CD14-positive monocyte (primary cell): ENCODE data around the gene CDKAL1. TPM values are rescaled to one million over a fixed set of nuclear protein-coding genes. Genes with fewer than 3 reads are reported as not detected.

Experiments used
- DNase-seq, 3 donors: peaks; one replicate each; pipeline ENCODE4 v3.0.0-alpha.2; 2011 to 2022
- H2AFZ ChIP-seq: 2 replicates; pipeline ENCODE4 v1.6.0; 2012; ENCODE audit warnings: mild to moderate bottlenecking, low read depth, low read length, inconsistent platforms; ENCODE audit not compliant: insufficient read depth, poor library complexity, severe bottlenecking
- H3K27ac ChIP-seq, 2 donors: 1 replicate in 1 of 2; 2 replicates in 1 of 2; pipeline ENCODE4 v1.5.1; 2012 to 2013; ENCODE audit warnings: low read length in 2 of 2, control low read depth in 1 of 2, inconsistent platforms in 1 of 2, low read depth in 1 of 2, mild to moderate bottlenecking in 1 of 2
- H3K27me3 ChIP-seq, 2 donors: one replicate each; pipeline versions ENCODE4 v1.6.0 to v1.6.1; 2011 to 2013; ENCODE audit warnings: low read length in 2 of 2; ENCODE audit not compliant: control insufficient read depth in 2 of 2, insufficient read depth in 2 of 2
- H3K36me3 ChIP-seq, 2 donors: replicated peaks in 1 of 2; 1 replicate in 1 of 2; 2 replicates in 1 of 2; pipeline versions ENCODE4 v1.5.1 to v1.6.1; 2012 to 2013; ENCODE audit warnings: low read length in 2 of 2, control low read depth in 1 of 2, inconsistent platforms in 1 of 2, mild to moderate bottlenecking in 1 of 2; ENCODE audit not compliant: insufficient read depth in 2 of 2, control insufficient read depth in 1 of 2
- H3K4me1 ChIP-seq, 2 donors: 1 replicate in 1 of 2; 2 replicates in 1 of 2; pipeline versions ENCODE4 v1.5.1 to v1.6.1; 2012 to 2013; ENCODE audit warnings: low read length in 2 of 2, control low read depth in 1 of 2, inconsistent platforms in 1 of 2, mild to moderate bottlenecking in 1 of 2, moderate library complexity in 1 of 2; ENCODE audit not compliant: insufficient read depth in 2 of 2, control insufficient read depth in 1 of 2
- H3K4me2 ChIP-seq: replicated peaks from 2 replicates; pipeline ENCODE3; 2012; ENCODE audit warnings: low read length, moderate library complexity, mild to moderate bottlenecking; ENCODE audit not compliant: poor library complexity, severe bottlenecking; ENCODE audit errors: extremely low read depth
- H3K4me3 ChIP-seq, 3 experiments: fragments of 200-600 bp in 1 of 3; sonication (generic) in 1 of 3; replicated peaks in 1 of 3; 1 replicate in 2 of 3; 2 replicates in 1 of 3; pipeline ENCODE4 v1.5.1; 2011 to 2013; ENCODE audit warnings: low read length in 3 of 3, mild to moderate bottlenecking in 3 of 3, control low read depth in 2 of 3, low read depth in 2 of 3, inconsistent platforms in 1 of 3, moderate library complexity in 1 of 3
- H3K79me2 ChIP-seq: 2 replicates; pipeline ENCODE4 v1.6.0; 2012; ENCODE audit warnings: mild to moderate bottlenecking, control low read depth, inconsistent platforms, low read length, moderate library complexity; ENCODE audit not compliant: insufficient read depth
- H3K9ac ChIP-seq: 2 replicates; pipeline ENCODE4 v1.6.0; 2017; ENCODE audit warnings: low read length, mild to moderate bottlenecking; ENCODE audit not compliant: insufficient read depth, poor library complexity, severe bottlenecking
- H3K9me3 ChIP-seq, 2 donors: replicated peaks in 1 of 2; 1 replicate in 1 of 2; 2 replicates in 1 of 2; pipeline versions ENCODE4 v1.5.1 to v1.6.1; 2012 to 2013; ENCODE audit warnings: low read length in 2 of 2, control low read depth in 1 of 2; ENCODE audit not compliant: control insufficient read depth in 1 of 2, insufficient read depth in 1 of 2
- H4K20me1 ChIP-seq: 2 replicates; pipeline ENCODE4 v1.6.0; 2012; ENCODE audit warnings: mild to moderate bottlenecking, low read length, control low read depth, moderate library complexity; ENCODE audit not compliant: insufficient read depth
- H3K27ac Mint-ChIP-seq, 7 donors: one replicate each; pipeline ENCODE4 v1.8.0; 2020; ENCODE audit warnings: mild to moderate bottlenecking in 7 of 7, mixed read lengths in 7 of 7, moderate library complexity in 6 of 7, inconsistent platforms in 2 of 7
- H3K27me3 Mint-ChIP-seq, 3 donors: one replicate each; pipeline ENCODE4 v1.8.0; 2021 to 2022; ENCODE audit warnings: low read depth in 3 of 3, mild to moderate bottlenecking in 3 of 3, mixed read lengths in 3 of 3, moderate library complexity in 3 of 3, inconsistent platforms in 1 of 3
- H3K36me3 Mint-ChIP-seq, 2 donors: one replicate each; pipeline ENCODE4 v1.8.0; 2020; ENCODE audit warnings: mixed read lengths in 2 of 2, inconsistent platforms in 1 of 2, mild to moderate bottlenecking in 1 of 2
- H3K4me1 Mint-ChIP-seq: one replicate; pipeline ENCODE4 v1.8.0; 2020; ENCODE audit warnings: mild to moderate bottlenecking, mixed read lengths
- H3K4me3 Mint-ChIP-seq, 2 donors: one replicate each; pipeline ENCODE4 v1.8.0; 2020; ENCODE audit warnings: mild to moderate bottlenecking in 2 of 2, mixed read lengths in 2 of 2, moderate library complexity in 1 of 2
- H3K9me3 Mint-ChIP-seq, 7 donors: one replicate each; pipeline ENCODE4 v1.8.0; 2020 to 2022; ENCODE audit warnings: mixed read lengths in 7 of 7, mild to moderate bottlenecking in 6 of 7, moderate library complexity in 6 of 7, inconsistent platforms in 2 of 7
- WGBS: methylation state at CpG from one replicate; pipeline ENCODE4 v1.1.5; 2013; ENCODE audit warnings: missing lambda C conversion rate; ENCODE audit not compliant: insufficient coverage; 5-methylcytosine and 5-hydroxymethylcytosine counted together
- intact Hi-C, 2 donors: fragments of 100-400 bp; cut with micrococcal nuclease; formaldehyde crosslinking; loops; one replicate each; pipeline versions ENCODE4 v1.15.0 to v1.15.1; 2023
- polyA plus RNA-seq, 3 donors: library from polyadenylated mRNA; depleted of rRNA in 1 of 3; unstranded in 2 of 3; stranded (reverse) in 1 of 3; fragments of 300-500 nt in 2 of 3; fragments of >200 nt in 1 of 3; fragmentation: Illumina TruSeq in 2 of 3; gene quantifications; 1 replicate in 2 of 3; 2 replicates in 1 of 3; pipeline ENCODE4 v1.2.3, GENCODE V29; 2012 to 2021
- TF ChIP-seq, protein P1 (sequence below): fragments of 200-600 bp; IDR thresholded peaks from one replicate; pipeline ENCODE4 v1.8.0; 2022; ENCODE audit warnings: antibody characterized with exemption, mild to moderate bottlenecking

The CDKAL1 gene
- polyA plus RNA-seq, 3 donors: 3.2 to 12.4 (median 8.3) TPM

DNA sequence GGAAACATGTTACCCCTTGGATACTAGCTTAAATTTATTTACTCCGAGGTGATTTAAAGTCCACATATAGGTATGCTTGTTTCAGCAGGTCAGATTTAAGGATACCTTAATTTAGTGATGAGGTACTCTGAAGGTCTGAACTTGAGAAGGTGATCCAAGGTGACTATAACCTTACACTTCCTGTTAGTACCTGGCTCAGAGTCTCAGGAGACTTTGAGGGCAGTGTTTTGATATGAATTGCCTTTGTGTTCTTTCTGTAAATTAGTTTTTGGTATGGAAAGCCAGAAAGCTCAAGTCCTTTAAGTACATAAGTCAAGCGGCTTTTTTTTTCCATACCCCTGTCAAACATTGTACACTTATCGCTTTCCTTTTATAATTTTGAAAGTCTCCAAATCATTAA is 489.0 kb downstream of the CDKAL1 start:
- no CpG with 5 or more reads among the region's 3 CpGs for WGBS
- Histone ChIP-seq H3K27me3 (no peaks in the 10 kb centered on the region), H3K79me2 (no peaks in the 10 kb centered on the region), H3K9ac (no peak overlapping the region), H3K4me2 (no peak overlapping the region), H3K36me3 (no peaks in the 10 kb centered on the region), H3K4me3 (no peak overlapping the region), H4K20me1 (no peaks in the 10 kb centered on the region), H3K9me3 (peaks cover 0 to 5% of the 10 kb centered on the region in 2 donors), H2AFZ (no peak overlapping the region), H3K4me1 (no peaks in the 10 kb centered on the region), H3K27ac (no peak overlapping the region)
- peaks cover 4% of the 10 kb centered on the region for H3K4me1 Mint-ChIP-seq
- H3K9me3 Mint-ChIP-seq: peaks cover 0 to 14% (median 7%) of the 10 kb centered on the region in 7 donors
- H3K36me3 Mint-ChIP-seq: peaks cover 8 to 15% of the 10 kb centered on the region in 2 donors
- H3K4me3 Mint-ChIP-seq: no peak overlapping the region
- DNase-seq: no peak
- no peak overlapping the region for H3K27ac Mint-ChIP-seq
- TF ChIP-seq, protein P1, sequence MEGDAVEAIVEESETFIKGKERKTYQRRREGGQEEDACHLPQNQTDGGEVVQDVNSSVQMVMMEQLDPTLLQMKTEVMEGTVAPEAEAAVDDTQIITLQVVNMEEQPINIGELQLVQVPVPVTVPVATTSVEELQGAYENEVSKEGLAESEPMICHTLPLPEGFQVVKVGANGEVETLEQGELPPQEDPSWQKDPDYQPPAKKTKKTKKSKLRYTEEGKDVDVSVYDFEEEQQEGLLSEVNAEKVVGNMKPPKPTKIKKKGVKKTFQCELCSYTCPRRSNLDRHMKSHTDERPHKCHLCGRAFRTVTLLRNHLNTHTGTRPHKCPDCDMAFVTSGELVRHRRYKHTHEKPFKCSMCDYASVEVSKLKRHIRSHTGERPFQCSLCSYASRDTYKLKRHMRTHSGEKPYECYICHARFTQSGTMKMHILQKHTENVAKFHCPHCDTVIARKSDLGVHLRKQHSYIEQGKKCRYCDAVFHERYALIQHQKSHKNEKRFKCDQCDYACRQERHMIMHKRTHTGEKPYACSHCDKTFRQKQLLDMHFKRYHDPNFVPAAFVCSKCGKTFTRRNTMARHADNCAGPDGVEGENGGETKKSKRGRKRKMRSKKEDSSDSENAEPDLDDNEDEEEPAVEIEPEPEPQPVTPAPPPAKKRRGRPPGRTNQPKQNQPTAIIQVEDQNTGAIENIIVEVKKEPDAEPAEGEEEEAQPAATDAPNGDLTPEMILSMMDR: no peak
- H3K27me3 Mint-ChIP-seq: no peaks in the 10 kb centered on the region
- intact Hi-C loops: no loop called here

DNA sequence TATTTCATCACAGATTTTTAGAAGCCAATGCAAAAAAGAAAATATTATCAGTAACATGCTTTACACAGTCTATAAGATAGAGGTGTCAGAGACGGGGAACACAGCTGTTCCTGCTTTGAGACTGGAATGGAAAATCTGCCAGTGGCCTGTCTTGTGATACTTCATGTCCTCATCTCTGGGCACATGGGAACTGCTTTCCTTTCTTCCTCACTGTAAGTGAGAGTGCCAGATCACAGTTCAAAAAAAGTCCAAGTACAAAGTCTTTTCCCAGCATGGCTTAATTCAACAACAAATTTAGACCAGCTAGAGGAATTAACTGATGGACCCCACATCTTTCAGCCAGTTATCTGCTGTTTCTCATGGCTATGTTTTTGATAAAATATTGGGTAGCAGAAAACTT is 490.4 kb downstream of the CDKAL1 start:
- H2AFZ ChIP-seq: no peak overlapping the region
- Mint-ChIP-seq H3K4me1 (peaks cover 4% of the 10 kb centered on the region), H3K9me3 (peaks cover 0 to 14% (median 7%) of the 10 kb centered on the region in 7 donors), H3K27me3 (peaks cover 0 to 2% (median 0%) of the 10 kb centered on the region in 3 donors), H3K27ac (no peak overlapping the region), H3K36me3 (peaks cover 13 to 15% of the 10 kb centered on the region in 2 donors), H3K4me3 (no peak overlapping the region)
- H3K4me1 ChIP-seq: no peaks in the 10 kb centered on the region
- no peak overlapping the region for H3K4me3 ChIP-seq
- H4K20me1 ChIP-seq: no peaks in the 10 kb centered on the region
- H3K9me3 ChIP-seq: peaks cover 0 to 7% of the 10 kb centered on the region in 2 donors
- no peaks in the 10 kb centered on the region for H3K36me3 ChIP-seq
- H3K79me2 ChIP-seq: no peaks in the 10 kb centered on the region
- no peak overlapping the region for H3K9ac ChIP-seq
- H3K4me2 ChIP-seq: no peak overlapping the region
- no peaks in the 10 kb centered on the region for H3K27me3 ChIP-seq
- TF ChIP-seq, protein P1: no peak
- H3K27ac ChIP-seq: no peak overlapping the region
- WGBS: no CpG with 5 or more reads among the region's 1 CpG
- intact Hi-C loops: no loop called here
- no peak for DNase-seq
